HepG2 (cell line): ENCODE results near the gene SSR2.

Source experiments
- CBX5 ChIP-seq: sonication (generic); formaldehyde crosslinking; IDR thresholded peaks from 2 replicates; pipeline ENCODE4 v1.4.0; 2020; ENCODE audit warnings: missing genetic modification reagents, borderline replicate concordance
- POLR2AphosphoS5 ChIP-seq: IDR thresholded peaks from 2 replicates; pipeline ENCODE4 v1.6.1; 2012; ENCODE audit warnings: low read depth, low read length
- SKI ChIP-seq: fragments of 450-650 bp; IDR thresholded peaks from one replicate; pipeline ENCODE4 v1.6.1; 2018; ENCODE audit warnings: mild to moderate bottlenecking; ENCODE audit not compliant: partially characterized antibody
- TAF1 ChIP-seq: sonication (generic); formaldehyde crosslinking; IDR thresholded peaks from 2 replicates; pipeline ENCODE4 v1.4.0; 2020; ENCODE audit warnings: missing genetic modification reagents
- ZNF12 ChIP-seq: sonication (generic); formaldehyde crosslinking; IDR thresholded peaks from 2 replicates; pipeline ENCODE4 v1.5.0; 2020; ENCODE audit warnings: missing genetic modification reagents
- ZNF160 ChIP-seq: sonication (generic); formaldehyde crosslinking; IDR thresholded peaks from 2 replicates; pipeline ENCODE4 v1.8.0; 2022; ENCODE audit warnings: mild to moderate bottlenecking, inconsistent platforms, missing genetic modification reagents
- ZNF674 ChIP-seq: sonication (generic); formaldehyde crosslinking; IDR thresholded peaks from 2 replicates; pipeline ENCODE4 v1.5.0; 2020; ENCODE audit warnings: low read depth, mild to moderate bottlenecking, missing genetic modification reagents
- ZZZ3 ChIP-seq: sonication (generic); formaldehyde crosslinking; IDR thresholded peaks from 2 replicates; pipeline ENCODE4 v1.4.0; 2020; ENCODE audit warnings: missing genetic modification reagents, mild to moderate bottlenecking, borderline replicate concordance
- TF ChIP-seq, protein P1 (sequence below): IDR thresholded peaks from 2 replicates; pipeline ENCODE4 v1.6.1; 2018; ENCODE audit warnings: missing genetic modification reagents
- TF ChIP-seq, protein P2 (sequence below): sonication (generic); formaldehyde crosslinking; IDR thresholded peaks from 2 replicates; pipeline ENCODE4 v1.8.1; 2023; ENCODE audit warnings: missing genetic modification reagents, mild to moderate bottlenecking, borderline replicate concordance
- TF ChIP-seq, protein P3 (sequence below): sonication (generic); formaldehyde crosslinking; IDR thresholded peaks from 2 replicates; pipeline ENCODE4 v1.5.0; 2020; ENCODE audit warnings: mild to moderate bottlenecking, missing genetic modification reagents, moderate library complexity
- TF ChIP-seq, protein P4 (sequence below): sonication (generic); formaldehyde crosslinking; IDR thresholded peaks from 2 replicates; pipeline ENCODE4 v1.4.0; 2020; ENCODE audit warnings: missing genetic modification reagents
- TF ChIP-seq, protein P5 (sequence below): sonication (generic); formaldehyde crosslinking; IDR thresholded peaks from 2 replicates; pipeline ENCODE4 v1.4.0; 2020; ENCODE audit warnings: missing genetic modification reagents

DNA sequence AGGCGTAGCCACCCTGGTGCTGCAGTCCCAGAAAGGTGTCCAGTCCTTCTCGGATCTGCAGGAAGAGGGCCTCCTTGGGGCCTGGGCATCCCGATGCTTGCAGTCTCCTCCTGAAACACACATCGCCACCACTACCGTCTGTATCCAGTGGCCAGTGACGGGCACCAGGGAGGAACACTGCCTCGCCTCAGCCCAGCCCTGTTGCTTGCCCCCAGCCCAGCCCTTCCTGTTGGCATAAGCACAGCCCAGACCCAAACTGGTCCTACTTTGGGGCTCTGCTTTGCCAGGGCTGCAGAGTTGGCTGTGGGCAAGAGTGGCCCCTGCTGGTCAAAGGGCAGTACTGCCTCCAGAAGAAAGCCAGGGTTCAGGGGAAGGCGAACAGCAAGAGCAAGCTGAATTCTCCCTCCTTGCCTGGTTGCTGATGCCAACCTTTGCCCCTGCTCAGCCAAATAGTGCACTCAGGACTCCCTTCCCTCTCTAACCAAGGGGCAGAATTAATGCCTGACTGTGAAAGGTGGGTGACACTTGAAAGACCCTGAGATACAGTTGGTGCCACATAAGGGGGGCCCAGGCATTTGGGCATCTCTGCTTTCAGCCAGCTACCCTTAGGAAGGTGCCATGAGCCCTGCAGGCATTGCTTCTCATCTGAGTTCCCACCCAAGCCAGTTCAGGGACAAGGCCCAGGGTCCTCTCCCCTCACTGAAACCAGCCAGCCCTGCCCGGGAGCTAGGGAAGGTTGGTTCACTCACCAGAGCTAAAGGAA is 31.3 kb downstream of the SSR2 start:
- TF ChIP-seq, protein P1, sequence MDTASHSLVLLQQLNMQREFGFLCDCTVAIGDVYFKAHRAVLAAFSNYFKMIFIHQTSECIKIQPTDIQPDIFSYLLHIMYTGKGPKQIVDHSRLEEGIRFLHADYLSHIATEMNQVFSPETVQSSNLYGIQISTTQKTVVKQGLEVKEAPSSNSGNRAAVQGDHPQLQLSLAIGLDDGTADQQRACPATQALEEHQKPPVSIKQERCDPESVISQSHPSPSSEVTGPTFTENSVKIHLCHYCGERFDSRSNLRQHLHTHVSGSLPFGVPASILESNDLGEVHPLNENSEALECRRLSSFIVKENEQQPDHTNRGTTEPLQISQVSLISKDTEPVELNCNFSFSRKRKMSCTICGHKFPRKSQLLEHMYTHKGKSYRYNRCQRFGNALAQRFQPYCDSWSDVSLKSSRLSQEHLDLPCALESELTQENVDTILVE (CRISPR knock-in tag) = no peak
- TF ChIP-seq, protein P2, sequence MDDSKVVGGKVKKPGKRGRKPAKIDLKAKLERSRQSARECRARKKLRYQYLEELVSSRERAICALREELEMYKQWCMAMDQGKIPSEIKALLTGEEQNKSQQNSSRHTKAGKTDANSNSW (CRISPR knock-in tag) = 0 out of 2 replicates have a peak, but pooled peaks have one; percentile 48
- TF ChIP-seq, protein P3, sequence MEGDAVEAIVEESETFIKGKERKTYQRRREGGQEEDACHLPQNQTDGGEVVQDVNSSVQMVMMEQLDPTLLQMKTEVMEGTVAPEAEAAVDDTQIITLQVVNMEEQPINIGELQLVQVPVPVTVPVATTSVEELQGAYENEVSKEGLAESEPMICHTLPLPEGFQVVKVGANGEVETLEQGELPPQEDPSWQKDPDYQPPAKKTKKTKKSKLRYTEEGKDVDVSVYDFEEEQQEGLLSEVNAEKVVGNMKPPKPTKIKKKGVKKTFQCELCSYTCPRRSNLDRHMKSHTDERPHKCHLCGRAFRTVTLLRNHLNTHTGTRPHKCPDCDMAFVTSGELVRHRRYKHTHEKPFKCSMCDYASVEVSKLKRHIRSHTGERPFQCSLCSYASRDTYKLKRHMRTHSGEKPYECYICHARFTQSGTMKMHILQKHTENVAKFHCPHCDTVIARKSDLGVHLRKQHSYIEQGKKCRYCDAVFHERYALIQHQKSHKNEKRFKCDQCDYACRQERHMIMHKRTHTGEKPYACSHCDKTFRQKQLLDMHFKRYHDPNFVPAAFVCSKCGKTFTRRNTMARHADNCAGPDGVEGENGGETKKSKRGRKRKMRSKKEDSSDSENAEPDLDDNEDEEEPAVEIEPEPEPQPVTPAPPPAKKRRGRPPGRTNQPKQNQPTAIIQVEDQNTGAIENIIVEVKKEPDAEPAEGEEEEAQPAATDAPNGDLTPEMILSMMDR (CRISPR knock-in tag) = peak; percentile 99
- no peak for TF ChIP-seq ZNF160
- TF ChIP-seq, protein P4, sequence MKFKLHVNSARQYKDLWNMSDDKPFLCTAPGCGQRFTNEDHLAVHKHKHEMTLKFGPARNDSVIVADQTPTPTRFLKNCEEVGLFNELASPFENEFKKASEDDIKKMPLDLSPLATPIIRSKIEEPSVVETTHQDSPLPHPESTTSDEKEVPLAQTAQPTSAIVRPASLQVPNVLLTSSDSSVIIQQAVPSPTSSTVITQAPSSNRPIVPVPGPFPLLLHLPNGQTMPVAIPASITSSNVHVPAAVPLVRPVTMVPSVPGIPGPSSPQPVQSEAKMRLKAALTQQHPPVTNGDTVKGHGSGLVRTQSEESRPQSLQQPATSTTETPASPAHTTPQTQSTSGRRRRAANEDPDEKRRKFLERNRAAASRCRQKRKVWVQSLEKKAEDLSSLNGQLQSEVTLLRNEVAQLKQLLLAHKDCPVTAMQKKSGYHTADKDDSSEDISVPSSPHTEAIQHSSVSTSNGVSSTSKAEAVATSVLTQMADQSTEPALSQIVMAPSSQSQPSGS (CRISPR knock-in tag) = no peak
- TF ChIP-seq TAF1 = no peak
- TF ChIP-seq POLR2AphosphoS5 = no peak
- TF ChIP-seq SKI = no peak
- TF ChIP-seq, protein P5, sequence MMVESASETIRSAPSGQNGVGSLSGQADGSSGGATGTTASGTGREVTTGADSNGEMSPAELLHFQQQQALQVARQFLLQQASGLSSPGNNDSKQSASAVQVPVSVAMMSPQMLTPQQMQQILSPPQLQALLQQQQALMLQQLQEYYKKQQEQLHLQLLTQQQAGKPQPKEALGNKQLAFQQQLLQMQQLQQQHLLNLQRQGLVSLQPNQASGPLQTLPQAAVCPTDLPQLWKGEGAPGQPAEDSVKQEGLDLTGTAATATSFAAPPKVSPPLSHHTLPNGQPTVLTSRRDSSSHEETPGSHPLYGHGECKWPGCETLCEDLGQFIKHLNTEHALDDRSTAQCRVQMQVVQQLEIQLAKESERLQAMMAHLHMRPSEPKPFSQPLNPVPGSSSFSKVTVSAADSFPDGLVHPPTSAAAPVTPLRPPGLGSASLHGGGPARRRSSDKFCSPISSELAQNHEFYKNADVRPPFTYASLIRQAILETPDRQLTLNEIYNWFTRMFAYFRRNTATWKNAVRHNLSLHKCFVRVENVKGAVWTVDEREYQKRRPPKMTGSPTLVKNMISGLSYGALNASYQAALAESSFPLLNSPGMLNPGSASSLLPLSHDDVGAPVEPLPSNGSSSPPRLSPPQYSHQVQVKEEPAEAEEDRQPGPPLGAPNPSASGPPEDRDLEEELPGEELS = no peak
- no peak for TF ChIP-seq ZZZ3 (CRISPR knock-in tag)
- no peak for TF ChIP-seq ZNF12
- TF ChIP-seq ZNF674 = no peak
- peak; percentile 15; the same call in 1 of the 2 replicates for TF ChIP-seq CBX5 (CRISPR knock-in tag)
